K562 (cell line): ENCODE data around the gene TULP1. TPM values are rescaled to one million over a fixed set of nuclear protein-coding genes. Genes with fewer than 3 reads are reported as not detected.

Experiments
- ADNP ChIP-seq: fragments of 200-800 bp; sonication (Bioruptor generic); IDR thresholded peaks from 2 replicates; pipeline ENCODE4 v1.6.1; 2016; ENCODE audit warnings: missing genetic modification characterization, missing compliant biosample characterization
- CBX1 ChIP-seq: sonication (generic); IDR thresholded peaks from 2 replicates; pipeline ENCODE4 v1.6.1; 2016; ENCODE audit warnings: antibody characterized with exemption, low read depth, mild to moderate bottlenecking
- CBX8 ChIP-seq: fragments of 200-600 bp; sonication (generic); IDR thresholded peaks from 2 replicates; pipeline ENCODE4 v1.6.1; 2012; ENCODE audit warnings: borderline replicate concordance, mixed run types, low read depth, mild to moderate bottlenecking, moderate library complexity, mixed read lengths, low read length, control low read depth, inconsistent platforms; ENCODE audit not compliant: poor library complexity, severe bottlenecking; ENCODE audit errors: extremely low read depth
- CEBPB ChIP-seq: fragments of 450-650 bp; IDR thresholded peaks from 2 replicates; pipeline ENCODE4 v1.6.1; 2016; ENCODE audit warnings: missing genetic modification characterization, missing compliant biosample characterization
- CTBP1 ChIP-seq: fragments of 450-650 bp; IDR thresholded peaks from 2 replicates; pipeline ENCODE4 v1.6.1; 2016; ENCODE audit warnings: borderline replicate concordance
- GABPB2 ChIP-seq: fragments of 250-450 bp; sonication (Bioruptor Pico); conservative IDR thresholded peaks from 2 replicates; pipeline ENCODE4 v1.5.1; 2021; ENCODE audit warnings: mild to moderate bottlenecking
- HNRNPH1 ChIP-seq: fragments of 200-400 bp; formaldehyde crosslinking; optimal IDR thresholded peaks from 2 replicates; pipeline ENCODE3; 2017; ENCODE audit warnings: low read depth, mild to moderate bottlenecking, low read length, moderate library complexity
- HNRNPL ChIP-seq: fragments of 200-400 bp; formaldehyde crosslinking; IDR thresholded peaks from 2 replicates; pipeline ENCODE4 v1.6.1; 2017; ENCODE audit warnings: low read depth, mild to moderate bottlenecking, low read length
- MIER1 ChIP-seq: fragments of 450-650 bp; IDR thresholded peaks from 2 replicates; pipeline ENCODE4 v1.6.1; 2016; ENCODE audit warnings: antibody characterized with exemption, mild to moderate bottlenecking, low read depth
- PHF21A ChIP-seq: fragments of 450-650 bp; IDR thresholded peaks from 2 replicates; pipeline ENCODE4 v1.6.1; 2017; ENCODE audit warnings: low read depth, borderline replicate concordance
- PHTF2 ChIP-seq: fragments of 250-450 bp; sonication (Bioruptor Pico); IDR thresholded peaks from 2 replicates; pipeline ENCODE4 v1.5.0; 2021; ENCODE audit warnings: mild to moderate bottlenecking
- RBM15 ChIP-seq: fragments of 200-400 bp; formaldehyde crosslinking; IDR thresholded peaks from 2 replicates; pipeline ENCODE4 v1.6.1; 2018; ENCODE audit warnings: mild to moderate bottlenecking, low read length, moderate library complexity; ENCODE audit not compliant: insufficient read depth
- RBM22 ChIP-seq: fragments of 200-400 bp; formaldehyde crosslinking; IDR thresholded peaks from 2 replicates; pipeline ENCODE4 v1.6.1; 2018; ENCODE audit warnings: low read length, low read depth; ENCODE audit not compliant: poor library complexity, severe bottlenecking
- SAFB ChIP-seq: fragments of 200-400 bp; formaldehyde crosslinking; IDR thresholded peaks from 2 replicates; pipeline ENCODE4 v1.6.1; 2017; ENCODE audit warnings: low read depth, low read length, borderline replicate concordance
- SAFB2 ChIP-seq: fragments of 200-400 bp; formaldehyde crosslinking; IDR thresholded peaks from 2 replicates; pipeline ENCODE4 v1.6.1; 2018; ENCODE audit warnings: borderline replicate concordance, low read length, low read depth, moderate library complexity; ENCODE audit not compliant: severe bottlenecking
- SRSF1 ChIP-seq: fragments of 200-400 bp; formaldehyde crosslinking; IDR thresholded peaks from 2 replicates; pipeline ENCODE4 v1.6.1; 2017; ENCODE audit warnings: mild to moderate bottlenecking, low read depth, low read length, moderate library complexity
- TARDBP ChIP-seq: fragments of 450-650 bp; IDR thresholded peaks from 2 replicates; pipeline ENCODE4 v1.6.1; 2016
- ZKSCAN8 ChIP-seq: fragments of 200-800 bp; sonication (Bioruptor generic); IDR thresholded peaks from 2 replicates; pipeline ENCODE4 v1.6.1; 2016; ENCODE audit warnings: missing genetic modification characterization, missing compliant biosample characterization
- ZNF124 ChIP-seq: sonication (generic); formaldehyde crosslinking; IDR thresholded peaks from 2 replicates; pipeline ENCODE4 v1.8.1; 2022; ENCODE audit warnings: missing genetic modification reagents
- ZNF436 ChIP-seq: fragments of 250-450, 450-650 bp; sonication (Bioruptor Pico); formaldehyde crosslinking; IDR thresholded peaks from 2 replicates; pipeline ENCODE4 v1.7.0; 2020; ENCODE audit warnings: mild to moderate bottlenecking
- ZNF668 ChIP-seq: fragments of 250-450 bp; sonication (Bioruptor Pico); IDR thresholded peaks from 2 replicates; pipeline ENCODE4 v1.8.0; 2022; ENCODE audit warnings: mild to moderate bottlenecking, inconsistent platforms
- polyA plus RNA-seq, 8 experiments: library from polyadenylated mRNA; depleted of rRNA in 4 of 8; stranded (reverse) in 5 of 8; unstranded in 3 of 8; fragments of >200 nt; fragmentation: Nextera tagmentation in 2 of 8; fragmentation: Illumina TruSeq in 1 of 8; extraction: Ambion mirVana in 2 of 8; extraction: Trizol in 1 of 8; gene quantifications; 2 replicates each; pipeline versions ENCODE4 v1.2.1 to v1.2.3, GENCODE V29; 2011 to 2014; ENCODE audit warnings: inconsistent platforms in 1 of 8, missing spikeins in 1 of 8
- total RNA-seq, 7 experiments: library from RNA; depleted of rRNA in 6 of 7; stranded (reverse); fragments of >200 nt in 6 of 7; fragmentation: Illumina TruSeq in 2 of 7; extraction: Trizol in 2 of 7; gene quantifications; 2 replicates each; pipeline versions ENCODE4 v1.2.1 to v1.2.3, GENCODE V29; 2011 to 2021; ENCODE audit warnings: low replicate concordance in 1 of 7
- TF ChIP-seq, protein P1 (sequence below), 2 experiments: fragments of 450-650 bp; IDR thresholded peaks; 2 replicates each; pipeline ENCODE4 v1.6.1; 2018; ENCODE audit warnings: mild to moderate bottlenecking in 2 of 2, low read depth in 1 of 2; ENCODE audit not compliant: partially characterized antibody in 2 of 2
- TF ChIP-seq, protein P2 (sequence below): fragments of 450-650 bp; formaldehyde crosslinking; conservative IDR thresholded peaks from 2 replicates; pipeline ENCODE4 v1.4.0; 2022; ENCODE audit warnings: mild to moderate bottlenecking, missing genetic modification characterization

TULP1 gene
- total and polyA plus RNA-seq, 9 of the 15 experiments (the other 6 are each of a cell fraction or from before 2014, with no cell fraction given) = 0.06 to 0.17 (median 0.09) TPM; not detected in 6

DNA sequence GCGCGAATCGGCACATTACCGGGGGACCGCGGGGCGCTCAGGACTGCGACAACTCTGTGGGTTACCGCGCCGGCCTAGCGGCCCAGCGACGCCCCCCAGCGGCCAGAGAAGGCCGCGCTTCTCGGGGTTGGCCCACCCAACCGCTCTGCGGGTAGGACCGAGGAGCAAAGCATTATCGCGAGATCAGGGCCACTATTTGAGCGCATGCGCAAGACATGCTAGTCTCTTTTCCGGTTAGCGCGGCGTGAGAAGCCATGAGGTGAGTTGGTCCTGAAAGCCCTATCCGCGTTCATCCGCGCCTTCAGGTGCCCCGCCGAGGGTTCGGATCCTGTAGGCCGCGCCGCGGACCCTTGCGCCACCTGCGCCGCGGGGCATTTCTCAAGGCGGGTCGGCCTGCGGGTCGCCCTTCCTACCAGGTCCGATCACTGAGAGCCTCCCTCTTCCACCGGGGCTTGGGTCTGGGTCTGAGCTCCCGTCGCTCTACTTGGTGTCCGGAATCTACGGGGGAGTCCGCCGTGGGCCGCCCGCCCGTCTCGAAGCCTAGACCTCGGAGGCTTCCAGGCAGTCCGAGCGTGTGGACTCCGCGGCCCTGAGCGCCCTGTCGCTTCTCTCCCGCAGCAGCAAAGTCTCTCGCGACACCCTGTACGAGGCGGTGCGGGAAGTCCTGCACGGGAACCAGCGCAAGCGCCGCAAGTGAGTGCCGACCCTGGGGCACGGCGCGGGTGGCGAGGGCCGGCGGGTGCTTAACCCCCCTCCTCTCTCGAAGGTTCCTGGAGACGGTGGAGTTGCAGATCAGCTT, 44.3 kb downstream of the TULP1 start, which contains the start of gene RPL10A (continued):
- TF ChIP-seq, protein P1, sequence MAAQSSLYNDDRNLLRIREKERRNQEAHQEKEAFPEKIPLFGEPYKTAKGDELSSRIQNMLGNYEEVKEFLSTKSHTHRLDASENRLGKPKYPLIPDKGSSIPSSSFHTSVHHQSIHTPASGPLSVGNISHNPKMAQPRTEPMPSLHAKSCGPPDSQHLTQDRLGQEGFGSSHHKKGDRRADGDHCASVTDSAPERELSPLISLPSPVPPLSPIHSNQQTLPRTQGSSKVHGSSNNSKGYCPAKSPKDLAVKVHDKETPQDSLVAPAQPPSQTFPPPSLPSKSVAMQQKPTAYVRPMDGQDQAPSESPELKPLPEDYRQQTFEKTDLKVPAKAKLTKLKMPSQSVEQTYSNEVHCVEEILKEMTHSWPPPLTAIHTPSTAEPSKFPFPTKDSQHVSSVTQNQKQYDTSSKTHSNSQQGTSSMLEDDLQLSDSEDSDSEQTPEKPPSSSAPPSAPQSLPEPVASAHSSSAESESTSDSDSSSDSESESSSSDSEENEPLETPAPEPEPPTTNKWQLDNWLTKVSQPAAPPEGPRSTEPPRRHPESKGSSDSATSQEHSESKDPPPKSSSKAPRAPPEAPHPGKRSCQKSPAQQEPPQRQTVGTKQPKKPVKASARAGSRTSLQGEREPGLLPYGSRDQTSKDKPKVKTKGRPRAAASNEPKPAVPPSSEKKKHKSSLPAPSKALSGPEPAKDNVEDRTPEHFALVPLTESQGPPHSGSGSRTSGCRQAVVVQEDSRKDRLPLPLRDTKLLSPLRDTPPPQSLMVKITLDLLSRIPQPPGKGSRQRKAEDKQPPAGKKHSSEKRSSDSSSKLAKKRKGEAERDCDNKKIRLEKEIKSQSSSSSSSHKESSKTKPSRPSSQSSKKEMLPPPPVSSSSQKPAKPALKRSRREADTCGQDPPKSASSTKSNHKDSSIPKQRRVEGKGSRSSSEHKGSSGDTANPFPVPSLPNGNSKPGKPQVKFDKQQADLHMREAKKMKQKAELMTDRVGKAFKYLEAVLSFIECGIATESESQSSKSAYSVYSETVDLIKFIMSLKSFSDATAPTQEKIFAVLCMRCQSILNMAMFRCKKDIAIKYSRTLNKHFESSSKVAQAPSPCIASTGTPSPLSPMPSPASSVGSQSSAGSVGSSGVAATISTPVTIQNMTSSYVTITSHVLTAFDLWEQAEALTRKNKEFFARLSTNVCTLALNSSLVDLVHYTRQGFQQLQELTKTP (IDR thresholded peaks at IDR 0.05; ENCODE audit: low read depth in 1 of 2, partially characterized antibody in 2 of 2) = peak; percentile 19 to 84
- TF ChIP-seq ADNP (tag) (no peak), TARDBP (peak; percentile 45; the same call in 1 of the 2 replicates), CTBP1 (peak; percentile 69), PHTF2 (CRISPR knock-in tag) (no peak), CBX1 (no peak; the same call in 1 of the 2 replicates), MIER1 (no peak), CEBPB (0 out of 2 replicates have a peak, but pooled peaks have one; percentile 14), SAFB2 (no peak), HNRNPH1 (no peak), PHF21A (no peak; the same call in 1 of the 2 replicates), HNRNPL (peak; percentile 87), CBX8 (no peak), GABPB2 (CRISPR knock-in tag) (no peak), SAFB (peak; percentile 74; the same call in 1 of the 2 replicates), ZNF124 (CRISPR knock-in tag) (no peak), ZNF436 (no peak), SRSF1 (peak; percentile 92), RBM15 (peak; percentile 67; the same call in 1 of the 2 replicates), ZKSCAN8 (CRISPR knock-in tag) (no peak), RBM22 (peak; percentile 97), ZNF668 (CRISPR knock-in tag) (0 out of 2 replicates have a peak, but pooled peaks have one; percentile 27)
- TF ChIP-seq, protein P2, sequence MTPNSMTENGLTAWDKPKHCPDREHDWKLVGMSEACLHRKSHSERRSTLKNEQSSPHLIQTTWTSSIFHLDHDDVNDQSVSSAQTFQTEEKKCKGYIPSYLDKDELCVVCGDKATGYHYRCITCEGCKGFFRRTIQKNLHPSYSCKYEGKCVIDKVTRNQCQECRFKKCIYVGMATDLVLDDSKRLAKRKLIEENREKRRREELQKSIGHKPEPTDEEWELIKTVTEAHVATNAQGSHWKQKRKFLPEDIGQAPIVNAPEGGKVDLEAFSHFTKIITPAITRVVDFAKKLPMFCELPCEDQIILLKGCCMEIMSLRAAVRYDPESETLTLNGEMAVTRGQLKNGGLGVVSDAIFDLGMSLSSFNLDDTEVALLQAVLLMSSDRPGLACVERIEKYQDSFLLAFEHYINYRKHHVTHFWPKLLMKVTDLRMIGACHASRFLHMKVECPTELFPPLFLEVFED = peak; percentile 86
